ENCODE measurements around the gene CEP43. TPM values are rescaled to one million over a fixed set of nuclear protein-coding genes. Genes with fewer than 3 reads are reported as not detected.
"Not testable (repeated sequence)": the region's sequence is repeated elsewhere in the genome, so short reads cannot be mapped to it uniquely, and the experiment has no call there.

Gene CEP43
- 14.3 TPM for polyA plus RNA-seq (ENCODE audit: insufficient read length)

DNA sequence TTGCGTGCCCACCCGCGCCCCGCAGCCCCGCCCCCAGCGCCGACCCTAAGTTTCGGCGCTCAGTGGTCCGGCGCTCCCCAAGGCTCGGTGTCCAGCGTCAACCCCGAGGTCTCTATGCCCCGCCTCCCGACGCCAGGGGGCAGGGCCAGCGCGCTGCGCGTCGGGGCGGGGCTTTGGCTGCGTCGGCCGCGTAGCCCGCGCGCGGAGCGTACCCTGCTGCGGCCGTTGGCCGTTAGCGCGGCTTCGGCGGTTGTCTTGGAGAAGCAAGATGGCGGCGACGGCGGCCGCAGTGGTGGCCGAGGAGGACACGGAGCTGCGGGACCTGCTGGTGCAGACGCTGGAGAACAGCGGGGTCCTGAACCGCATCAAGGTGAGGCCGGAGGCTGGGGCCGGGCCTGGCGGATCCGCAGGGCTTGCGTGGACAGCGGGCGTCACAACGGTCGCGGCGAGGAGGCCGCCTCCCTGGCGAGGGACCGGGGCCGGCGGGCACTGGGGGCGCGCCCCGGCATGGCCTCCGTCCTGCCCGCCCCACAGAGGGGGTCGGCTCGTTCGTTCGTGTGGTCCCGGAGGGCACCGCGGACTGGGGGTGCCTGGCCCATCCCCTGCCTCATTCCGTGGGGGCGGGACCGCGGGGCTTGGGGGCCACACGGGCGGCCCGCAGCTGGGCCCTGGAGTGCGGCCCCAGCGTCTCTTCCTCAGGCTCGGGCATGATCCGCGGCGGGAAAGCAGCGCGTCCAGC, at the start of gene CEP43:
CEP43 (plus strand) TSS at position 253 of the 739 bp plus-strand sequence; CDS start at position 269, 16 bp downstream.
- DNase-seq = peak; percentile 98

DNA sequence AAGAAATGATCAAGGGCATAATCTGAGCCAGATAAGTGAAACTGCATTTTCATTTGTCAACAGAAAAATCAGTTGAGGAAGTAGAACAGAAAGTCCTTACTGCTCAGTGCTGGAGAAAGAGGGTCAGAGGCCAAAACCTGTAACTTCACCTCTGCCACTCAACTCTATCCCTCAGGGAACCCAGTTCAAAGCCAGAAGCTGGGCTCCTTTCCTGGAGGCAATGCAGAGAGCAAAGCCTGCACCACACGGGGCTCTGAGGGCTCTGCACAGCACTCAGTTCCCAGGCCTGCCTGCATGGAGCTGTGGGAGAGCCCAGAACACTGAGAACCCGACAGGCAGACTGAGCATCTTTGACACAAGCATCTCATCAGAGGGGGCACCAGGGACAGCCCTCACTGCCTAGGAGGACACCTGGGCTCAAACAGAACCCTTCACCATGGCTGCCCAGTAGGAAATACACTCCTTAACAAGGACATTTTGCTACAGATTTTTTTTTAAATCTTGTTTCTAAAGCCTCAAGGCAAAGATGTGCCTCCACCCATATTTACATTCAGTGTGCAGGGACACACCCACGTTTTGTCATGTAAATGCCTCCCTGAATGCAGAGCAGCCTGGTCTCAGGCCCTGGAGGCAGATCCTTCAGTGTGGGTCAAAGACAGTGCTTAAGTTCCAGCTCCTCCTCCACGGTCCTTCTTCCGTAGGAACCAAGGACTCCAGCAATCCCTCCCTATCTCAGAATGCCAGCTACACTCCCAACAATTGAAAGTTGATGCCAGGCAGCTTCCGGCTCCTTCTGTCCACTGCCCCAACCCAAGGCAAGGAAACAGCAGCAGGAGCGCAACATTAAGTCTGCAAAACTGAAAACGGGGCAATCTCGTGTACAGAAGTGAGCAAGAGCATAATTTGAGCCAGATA, 49.4 kb upstream of the CEP43 start:
- DNase-seq = no peak

- DNase-seq = no peak
These were observed 48.8 kb upstream of the CEP43 start for GRCh38 chr6:166950443-166950821.

GRCh38 chr6:166950892-166951669, 48.1 kb upstream of the CEP43 start:
- DNase-seq = not testable (repeated sequence)

- no peak for DNase-seq
These were observed 47.5 kb upstream of the CEP43 start for GRCh38 chr6:166951670-166952060.

GRCh38 chr6:166952121-166952520, 47.1 kb upstream of the CEP43 start:
- no peak for DNase-seq

- no peak for DNase-seq
These were observed 46.4 kb upstream of the CEP43 start for GRCh38 chr6:166952567-166953486.

GRCh38 chr6:166954118-166954713, 45.0 kb upstream of the CEP43 start:
- DNase-seq = no peak

- DNase-seq = no peak
These were observed 43.9 kb upstream of the CEP43 start for GRCh38 chr6:166955121-166955864.

DNA sequence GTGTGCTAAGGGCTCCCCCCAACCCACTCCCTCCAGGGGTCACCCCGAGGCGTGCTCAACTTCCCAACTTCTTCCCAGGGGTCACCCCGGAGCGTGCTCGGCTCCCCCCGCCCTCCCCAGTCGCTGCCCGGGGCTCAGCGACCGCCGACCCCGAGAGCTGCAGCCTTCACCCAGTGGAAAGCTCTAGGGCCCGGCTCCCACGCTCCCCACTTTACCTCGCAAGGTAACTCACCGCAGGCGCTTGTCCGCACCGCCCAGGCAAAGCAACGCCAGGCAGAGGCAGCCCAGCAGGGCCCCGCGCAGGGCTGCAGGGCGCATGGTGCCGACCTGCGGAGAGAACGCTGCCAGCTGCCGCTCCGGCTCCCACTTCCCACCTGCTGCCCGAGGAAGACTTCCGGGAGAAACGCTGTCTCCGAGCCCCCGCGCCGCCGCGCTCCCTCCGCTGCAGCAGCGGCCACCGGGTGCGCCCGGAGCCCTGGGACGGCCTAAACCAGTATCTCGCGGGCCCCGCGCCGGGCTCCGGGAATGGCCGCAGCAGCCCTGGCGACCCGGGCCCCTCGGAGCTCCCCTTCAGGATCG, 43.2 kb upstream of the CEP43 start:
- no peak for DNase-seq

- peak; percentile 94 for DNase-seq
These were observed 42.6 kb upstream of the CEP43 start, which contains the start of gene RNASET2 for GRCh38 chr6:166956444-166957086. RNASET2 (minus strand) TSS chr6:166956550; CDS start chr6:166956182, 368 bp downstream.

DNA sequence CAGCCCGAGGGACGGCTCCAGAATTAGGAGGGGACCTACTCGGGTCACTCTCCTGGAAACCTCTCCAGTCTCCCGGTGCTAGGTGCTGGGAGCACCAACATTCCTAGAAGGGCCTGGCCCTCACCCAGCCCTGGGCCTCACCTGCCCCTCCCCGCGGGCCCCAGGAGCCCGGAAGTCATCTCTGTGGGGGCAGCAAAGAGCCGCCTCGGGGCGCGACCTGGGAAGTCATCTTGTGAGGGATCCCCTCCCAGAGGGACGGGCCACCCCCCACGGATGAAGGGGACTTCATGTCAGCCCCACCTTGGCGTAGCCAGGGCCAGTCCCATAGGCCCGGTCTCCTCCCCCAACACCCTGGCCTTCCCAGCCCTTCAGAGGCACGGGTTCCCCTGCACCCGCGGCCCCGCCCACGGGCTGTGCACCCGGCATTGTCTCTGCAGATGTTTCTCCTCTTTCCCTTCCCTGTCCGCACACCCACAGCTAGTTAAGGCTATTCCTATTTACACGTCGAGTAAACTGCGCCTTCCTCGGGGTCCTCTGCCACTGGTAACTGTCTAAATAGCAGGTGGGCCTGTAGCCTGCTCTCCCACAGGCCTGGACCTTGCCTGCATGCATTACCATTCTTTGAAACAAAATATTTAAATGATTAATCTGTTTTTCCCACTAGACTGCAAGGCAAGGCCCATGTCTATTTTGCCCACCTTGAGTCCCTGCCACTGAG, 42.0 kb upstream of the CEP43 start:
- no peak for DNase-seq

DNA sequence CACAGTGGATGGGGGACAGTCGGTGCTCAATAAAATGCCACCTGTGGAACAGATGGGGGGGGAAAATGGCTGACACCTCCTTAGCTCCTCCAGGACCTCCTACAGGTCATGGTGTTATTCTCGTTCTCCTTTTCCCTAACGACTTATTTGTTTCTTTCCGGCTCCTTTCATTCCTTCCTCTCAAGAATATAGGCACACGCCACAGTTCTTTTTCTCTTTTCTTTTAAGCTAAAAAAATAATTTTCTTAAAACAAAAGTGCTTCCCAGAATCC, 41.5 kb upstream of the CEP43 start:
- DNase-seq = no peak

GRCh38 chr6:166958926-166959861, 40.0 kb upstream of the CEP43 start:
- no peak for DNase-seq

- no peak for DNase-seq
These were observed 39.1 kb upstream of the CEP43 start for GRCh38 chr6:166959911-166960608.

DNA sequence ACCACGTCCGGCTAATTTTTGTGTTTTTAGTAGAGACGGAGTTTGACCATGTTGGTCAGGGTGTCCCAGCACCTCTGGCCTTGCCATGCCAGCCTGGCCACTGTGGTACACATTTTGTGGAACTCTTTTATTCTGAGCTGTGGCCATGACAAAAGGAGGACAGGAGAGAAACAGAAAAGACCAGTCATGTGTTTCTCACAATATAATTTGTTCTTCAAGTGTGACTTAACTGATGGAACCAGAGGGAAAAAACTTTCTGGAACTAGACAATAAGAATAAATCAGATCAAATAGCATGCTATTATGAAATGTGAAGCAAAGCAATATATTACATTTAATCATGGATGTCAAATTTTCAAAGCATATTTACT, 38.6 kb upstream of the CEP43 start:
- DNase-seq = no peak

DNA sequence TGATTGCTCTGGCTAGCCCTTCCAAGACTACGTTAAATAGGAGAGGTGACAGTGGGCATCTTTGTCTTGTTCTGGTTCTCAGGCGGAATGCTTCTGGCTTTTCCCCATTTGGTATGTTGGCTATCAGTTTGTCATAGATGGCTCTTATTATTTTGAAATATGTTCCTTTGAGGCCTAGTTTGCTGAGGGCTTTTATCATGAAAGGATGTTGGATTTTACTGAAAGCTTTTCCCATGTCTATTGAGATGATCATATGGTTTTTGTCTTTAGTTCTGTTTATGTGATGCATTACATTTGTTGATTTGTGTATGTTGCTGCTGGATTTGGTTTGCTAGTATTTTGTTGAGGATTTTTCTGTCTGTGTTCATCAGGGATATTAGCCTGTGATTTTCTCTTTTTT, 32.9 kb upstream of the CEP43 start:
- no peak for DNase-seq

Measured in hindlimb muscle (tissue), 1 donor.